COLO668 (cell line): Measurements from ENCODE around the gene ZNF213.
"Not testable (repeated sequence)": the region's sequence is repeated elsewhere in the genome, so short reads cannot be mapped to it uniquely, and the experiment has no call there.

ENCODE experiments used
- DNase-seq: peaks from one replicate; lab custom pipeline; 2025; ENCODE audit not compliant: unreplicated experiment; lab: John Stamatoyannopoulos, UW

ZNF213 gene

GRCh38 chr16:3170440-3171180 is 35.8 kb downstream of the ZNF213 start:
- DNase-seq = no peak

- no peak for DNase-seq
Measured at GRCh38 chr16:3171181-3171854, 36.5 kb downstream of the ZNF213 start.

- DNase-seq = no peak
Measured at GRCh38 chr16:3171855-3172593, 37.2 kb downstream of the ZNF213 start.

- peak; percentile 23 for DNase-seq
Measured at GRCh38 chr16:3173892-3174617, 39.2 kb downstream of the ZNF213 start.

GRCh38 chr16:3174618-3175148 is 39.9 kb downstream of the ZNF213 start:
- DNase-seq = no peak

- DNase-seq = no peak
Measured at GRCh38 chr16:3175157-3176093, 40.6 kb downstream of the ZNF213 start.

GRCh38 chr16:3179651-3180050 is 44.8 kb downstream of the ZNF213 start:
- no peak for DNase-seq

- no peak for DNase-seq
Measured at GRCh38 chr16:3180445-3180878, 45.6 kb downstream of the ZNF213 start.

- not testable (repeated sequence) for DNase-seq
Measured at GRCh38 chr16:3182293-3182607, 47.4 kb downstream of the ZNF213 start.

- peak; percentile 46 for DNase-seq
Measured at GRCh38 chr16:3182608-3183444, 48.0 kb downstream of the ZNF213 start.

GRCh38 chr16:3183445-3184139 is 48.8 kb downstream of the ZNF213 start:
- no peak for DNase-seq

GRCh38 chr16:3186946-3187690 is 52.3 kb downstream of the ZNF213 start:
- no peak for DNase-seq

- DNase-seq = no peak
Measured at GRCh38 chr16:3187798-3188674, 53.2 kb downstream of the ZNF213 start, which contains the start of gene OR1F1. Gene OR1F1 (plus strand): TSS chr16:3188204.

- DNase-seq = no peak
Measured at GRCh38 chr16:3188675-3188924, 53.8 kb downstream of the ZNF213 start.

GRCh38 chr16:3188925-3189825 is 54.3 kb downstream of the ZNF213 start:
- peak; percentile 49 for DNase-seq

GRCh38 chr16:3189869-3190268 is 55.0 kb downstream of the ZNF213 start:
- no peak for DNase-seq
